ENCODE results near the gene CHRM5.

DNA sequence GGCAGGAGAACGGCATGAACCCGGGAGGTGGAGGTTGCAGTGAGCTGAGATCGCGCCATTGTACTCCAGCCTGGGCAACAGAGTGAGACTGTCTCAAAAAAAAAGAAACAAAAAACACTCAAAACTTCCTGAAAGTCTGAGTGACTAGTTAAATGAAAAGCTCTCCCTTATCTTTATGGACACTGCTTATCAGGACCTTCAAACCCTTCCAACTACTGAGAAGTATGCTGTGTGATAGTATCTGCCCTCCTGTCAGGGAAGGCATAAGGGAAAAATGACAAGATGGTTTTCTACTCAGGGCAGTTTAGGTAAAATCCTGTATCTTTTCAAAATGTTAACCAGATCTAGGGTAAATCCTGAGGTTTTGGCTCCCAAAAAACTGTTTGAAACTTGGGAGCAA lies 111.6 kb downstream of the CHRM5 start:
- TF ChIP-seq YY1 (IDR thresholded peaks at IDR 0.05; ENCODE audit: insufficient read depth, insufficient read length) (no peak), SUZ12 (IDR thresholded peaks at IDR 0.05; ENCODE audit: extremely low read depth, insufficient read depth, insufficient read length) (no peak)
